HepG2 (cell line): ENCODE data around the gene HAGH. TPM values are rescaled to one million over a fixed set of nuclear protein-coding genes. Genes with fewer than 3 reads are reported as not detected.

ENCODE experiments used
- BRCA1 ChIP-seq: sonication (generic); formaldehyde crosslinking; IDR thresholded peaks from 2 replicates; pipeline ENCODE4 v1.4.0; 2020; ENCODE audit warnings: missing genetic modification reagents
- CHD2 ChIP-seq: IDR thresholded peaks from 2 replicates; pipeline ENCODE4 v1.6.1; 2011; ENCODE audit warnings: low read depth, low read length, improper control_type of control experiment
- ETV6 ChIP-seq: sonication (generic); formaldehyde crosslinking; conservative IDR thresholded peaks from 2 replicates; pipeline ENCODE4 v1.4.0; 2020; ENCODE audit warnings: missing genetic modification reagents
- HNF4A ChIP-seq: sonication (generic); formaldehyde crosslinking; IDR thresholded peaks from 2 replicates; pipeline ENCODE4 v1.4.0; 2020; ENCODE audit warnings: missing genetic modification reagents
- HNRNPUL1 ChIP-seq: fragments of 200-400 bp; formaldehyde crosslinking; IDR thresholded peaks from 2 replicates; pipeline ENCODE4 v1.6.1; 2017; ENCODE audit warnings: low read depth, mild to moderate bottlenecking, low read length, moderate library complexity
- KDM4B ChIP-seq: sonication (generic); formaldehyde crosslinking; IDR thresholded peaks from 2 replicates; pipeline ENCODE4 v1.4.0; 2020; ENCODE audit warnings: missing genetic modification reagents
- MED1 ChIP-seq: sonication (generic); formaldehyde crosslinking; IDR thresholded peaks from 2 replicates; pipeline ENCODE4 v1.4.0; 2020; ENCODE audit warnings: missing genetic modification reagents
- NCOA2 ChIP-seq: sonication (generic); formaldehyde crosslinking; IDR thresholded peaks from 2 replicates; pipeline ENCODE4 v1.8.0; 2022; ENCODE audit warnings: inconsistent platforms
- NR2F6 ChIP-seq, 2 experiments: IDR thresholded peaks; 2 replicates each; pipeline ENCODE4 v1.6.1; 2016; ENCODE audit warnings: antibody characterized with exemption in 1 of 2, mild to moderate bottlenecking in 1 of 2
- RORA ChIP-seq: sonication (generic); formaldehyde crosslinking; IDR thresholded peaks from 2 replicates; pipeline ENCODE4 v1.5.0; 2020; ENCODE audit warnings: mild to moderate bottlenecking, missing genetic modification reagents, moderate library complexity
- SAP130 ChIP-seq: IDR thresholded peaks from 2 replicates; pipeline ENCODE4 v1.6.1; 2016; ENCODE audit warnings: low read depth
- STAT5B ChIP-seq: sonication (generic); formaldehyde crosslinking; IDR thresholded peaks from 2 replicates; pipeline ENCODE4 v1.4.0; 2020; ENCODE audit warnings: missing genetic modification reagents
- TEAD3 ChIP-seq: optimal IDR thresholded peaks from 2 replicates; pipeline ENCODE3; 2016; ENCODE audit warnings: borderline replicate concordance
- XRCC5 ChIP-seq: fragments of 200-400 bp; formaldehyde crosslinking; optimal IDR thresholded peaks from 2 replicates; pipeline ENCODE3; 2017; ENCODE audit warnings: mild to moderate bottlenecking, low read length
- YEATS4 ChIP-seq: sonication (generic); formaldehyde crosslinking; IDR thresholded peaks from 2 replicates; pipeline ENCODE4 v1.4.0; 2020; ENCODE audit warnings: missing genetic modification reagents, borderline replicate concordance
- ZFP1 ChIP-seq: IDR thresholded peaks from 2 replicates; pipeline ENCODE4 v1.6.1; 2016
- ZNF232 ChIP-seq: sonication (generic); formaldehyde crosslinking; IDR thresholded peaks from 2 replicates; pipeline ENCODE4 v1.4.0; 2020; ENCODE audit warnings: missing genetic modification reagents, borderline replicate concordance
- ZNF296 ChIP-seq: sonication (generic); formaldehyde crosslinking; conservative IDR thresholded peaks from 2 replicates; pipeline ENCODE4 v1.5.0; 2020; ENCODE audit warnings: mild to moderate bottlenecking, missing genetic modification reagents
- ZNF530 ChIP-seq: sonication (generic); formaldehyde crosslinking; IDR thresholded peaks from 2 replicates; pipeline ENCODE4 v1.5.0; 2020; ENCODE audit warnings: low read depth, mild to moderate bottlenecking, missing genetic modification reagents
- ZNF652 ChIP-seq: IDR thresholded peaks from 2 replicates; pipeline ENCODE4 v1.6.1; 2016; ENCODE audit warnings: low read depth, borderline replicate concordance
- ZSCAN21 ChIP-seq: sonication (generic); formaldehyde crosslinking; IDR thresholded peaks from 2 replicates; pipeline ENCODE4 v1.8.0; 2022; ENCODE audit warnings: mild to moderate bottlenecking, missing genetic modification reagents, moderate library complexity, borderline replicate concordance
- ZSCAN29 ChIP-seq: sonication (generic); formaldehyde crosslinking; conservative IDR thresholded peaks from 2 replicates; pipeline ENCODE4 v1.4.0; 2020; ENCODE audit warnings: mild to moderate bottlenecking, missing genetic modification reagents
- polyA plus RNA-seq, 8 experiments: library from polyadenylated mRNA; depleted of rRNA in 3 of 8; stranded (reverse) in 7 of 8; unstranded in 1 of 8; fragments of >200 nt; fragmentation: Illumina TruSeq in 4 of 8; extraction: Trizol in 4 of 8; gene quantifications; 2 replicates each; pipeline versions ENCODE4 v1.2.1 to v1.2.3, GENCODE V29; 2011 to 2016; ENCODE audit warnings: low read depth in 4 of 8, missing spikeins in 1 of 8, mixed read lengths in 1 of 8; ENCODE audit not compliant: insufficient read depth in 1 of 8
- total RNA-seq, 5 experiments: library from RNA; depleted of rRNA; stranded (reverse); fragments of >200 nt; fragmentation: Illumina TruSeq; extraction: Trizol; gene quantifications; 2 replicates each; pipeline ENCODE4 v1.2.3, GENCODE V29; 2016; ENCODE audit warnings: low read depth in 1 of 5
- TF ChIP-seq, protein P1 (sequence below): sonication (generic); formaldehyde crosslinking; IDR thresholded peaks from 2 replicates; pipeline ENCODE4 v1.4.0; 2020; ENCODE audit warnings: missing genetic modification reagents
- TF ChIP-seq, protein P2 (sequence below): sonication (generic); formaldehyde crosslinking; IDR thresholded peaks from 2 replicates; pipeline ENCODE4 v1.5.0; 2020; ENCODE audit warnings: missing genetic modification reagents, mild to moderate bottlenecking, borderline replicate concordance
- TF ChIP-seq, protein P3 (sequence below): sonication (generic); formaldehyde crosslinking; conservative IDR thresholded peaks from 2 replicates; pipeline ENCODE4 v1.4.0; 2020; ENCODE audit warnings: missing genetic modification reagents

The HAGH gene
- total and polyA plus RNA-seq, 2 of the 13 experiments (the other 11 are each of a cell fraction or from before 2014, with no cell fraction given), result 70.4 to 95.4 TPM

DNA sequence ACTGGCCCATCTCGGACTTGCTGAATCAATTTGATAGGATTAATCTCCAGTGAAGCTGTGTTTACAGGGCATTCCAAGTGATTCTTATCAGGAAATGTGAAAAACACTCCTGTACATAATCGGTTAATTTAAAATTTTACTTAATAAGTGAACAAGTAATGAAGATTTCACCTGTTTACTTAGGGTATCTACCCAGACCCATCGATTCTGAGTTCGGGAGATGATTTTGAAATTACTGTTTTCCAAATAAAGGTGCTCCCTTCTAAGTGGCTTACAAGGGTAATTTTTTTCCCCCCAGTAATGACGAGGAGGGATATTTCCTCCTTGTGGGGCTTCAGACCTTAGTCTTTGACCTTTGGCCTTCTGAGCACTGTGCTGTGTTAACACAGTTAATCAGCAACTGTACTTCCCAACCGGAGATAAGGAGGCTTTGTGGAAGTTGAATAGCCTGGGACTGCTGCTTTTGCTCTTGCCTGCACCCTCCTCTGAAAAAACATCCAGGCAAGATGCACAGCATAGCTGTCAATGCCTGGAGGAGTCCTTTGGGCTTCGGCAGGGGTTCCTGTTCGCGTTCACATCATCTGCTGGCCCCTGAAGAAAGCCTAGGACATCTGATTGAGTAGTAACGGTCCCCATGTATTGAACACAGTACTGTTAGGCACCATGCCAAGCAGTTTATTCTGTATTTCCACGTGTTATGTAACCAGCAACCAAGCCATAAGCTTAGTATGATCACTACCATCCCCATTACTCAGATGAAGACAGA lies 2.2 kb upstream of the HAGH start (continued):
- no peak for TF ChIP-seq ZSCAN29
- TF ChIP-seq, protein P1, sequence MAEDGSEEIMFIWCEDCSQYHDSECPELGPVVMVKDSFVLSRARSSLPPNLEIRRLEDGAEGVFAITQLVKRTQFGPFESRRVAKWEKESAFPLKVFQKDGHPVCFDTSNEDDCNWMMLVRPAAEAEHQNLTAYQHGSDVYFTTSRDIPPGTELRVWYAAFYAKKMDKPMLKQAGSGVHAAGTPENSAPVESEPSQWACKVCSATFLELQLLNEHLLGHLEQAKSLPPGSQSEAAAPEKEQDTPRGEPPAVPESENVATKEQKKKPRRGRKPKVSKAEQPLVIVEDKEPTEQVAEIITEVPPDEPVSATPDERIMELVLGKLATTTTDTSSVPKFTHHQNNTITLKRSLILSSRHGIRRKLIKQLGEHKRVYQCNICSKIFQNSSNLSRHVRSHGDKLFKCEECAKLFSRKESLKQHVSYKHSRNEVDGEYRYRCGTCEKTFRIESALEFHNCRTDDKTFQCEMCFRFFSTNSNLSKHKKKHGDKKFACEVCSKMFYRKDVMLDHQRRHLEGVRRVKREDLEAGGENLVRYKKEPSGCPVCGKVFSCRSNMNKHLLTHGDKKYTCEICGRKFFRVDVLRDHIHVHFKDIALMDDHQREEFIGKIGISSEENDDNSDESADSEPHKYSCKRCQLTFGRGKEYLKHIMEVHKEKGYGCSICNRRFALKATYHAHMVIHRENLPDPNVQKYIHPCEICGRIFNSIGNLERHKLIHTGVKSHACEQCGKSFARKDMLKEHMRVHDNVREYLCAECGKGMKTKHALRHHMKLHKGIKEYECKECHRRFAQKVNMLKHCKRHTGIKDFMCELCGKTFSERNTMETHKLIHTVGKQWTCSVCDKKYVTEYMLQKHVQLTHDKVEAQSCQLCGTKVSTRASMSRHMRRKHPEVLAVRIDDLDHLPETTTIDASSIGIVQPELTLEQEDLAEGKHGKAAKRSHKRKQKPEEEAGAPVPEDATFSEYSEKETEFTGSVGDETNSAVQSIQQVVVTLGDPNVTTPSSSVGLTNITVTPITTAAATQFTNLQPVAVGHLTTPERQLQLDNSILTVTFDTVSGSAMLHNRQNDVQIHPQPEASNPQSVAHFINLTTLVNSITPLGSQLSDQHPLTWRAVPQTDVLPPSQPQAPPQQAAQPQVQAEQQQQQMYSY, result no peak
- TF ChIP-seq SAP130 (CRISPR knock-in tag), result peak; percentile 94
- TF ChIP-seq ZNF296, result no peak
- TF ChIP-seq ZNF652, result peak; percentile 78
- peak; percentile 97 for TF ChIP-seq HNF4A (CRISPR knock-in tag)
- peak; percentile 43 for TF ChIP-seq ZSCAN21 (CRISPR knock-in tag)
- TF ChIP-seq NCOA2, result peak; percentile 77
- no peak for TF ChIP-seq ZNF530
- TF ChIP-seq, protein P2, sequence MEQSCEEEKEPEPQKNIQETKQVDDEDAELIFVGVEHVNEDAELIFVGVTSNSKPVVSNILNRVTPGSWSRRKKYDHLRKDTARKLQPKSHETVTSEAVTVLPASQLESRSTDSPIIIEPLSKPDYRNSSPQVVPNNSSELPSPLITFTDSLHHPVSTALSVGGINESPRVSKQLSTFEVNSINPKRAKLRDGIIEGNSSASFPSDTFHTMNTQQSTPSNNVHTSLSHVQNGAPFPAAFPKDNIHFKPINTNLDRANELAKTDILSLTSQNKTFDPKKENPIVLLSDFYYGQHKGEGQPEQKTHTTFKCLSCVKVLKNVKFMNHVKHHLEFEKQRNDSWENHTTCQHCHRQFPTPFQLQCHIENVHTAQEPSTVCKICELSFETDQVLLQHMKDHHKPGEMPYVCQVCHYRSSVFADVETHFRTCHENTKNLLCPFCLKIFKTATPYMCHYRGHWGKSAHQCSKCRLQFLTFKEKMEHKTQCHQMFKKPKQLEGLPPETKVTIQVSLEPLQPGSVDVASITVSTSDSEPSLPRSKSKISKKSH (CRISPR knock-in tag), result no peak
- TF ChIP-seq YEATS4 (CRISPR knock-in tag), result peak; percentile 53; the same call in 1 of the 2 replicates
- TF ChIP-seq KDM4B (CRISPR knock-in tag), result no peak
- TF ChIP-seq, protein P3, sequence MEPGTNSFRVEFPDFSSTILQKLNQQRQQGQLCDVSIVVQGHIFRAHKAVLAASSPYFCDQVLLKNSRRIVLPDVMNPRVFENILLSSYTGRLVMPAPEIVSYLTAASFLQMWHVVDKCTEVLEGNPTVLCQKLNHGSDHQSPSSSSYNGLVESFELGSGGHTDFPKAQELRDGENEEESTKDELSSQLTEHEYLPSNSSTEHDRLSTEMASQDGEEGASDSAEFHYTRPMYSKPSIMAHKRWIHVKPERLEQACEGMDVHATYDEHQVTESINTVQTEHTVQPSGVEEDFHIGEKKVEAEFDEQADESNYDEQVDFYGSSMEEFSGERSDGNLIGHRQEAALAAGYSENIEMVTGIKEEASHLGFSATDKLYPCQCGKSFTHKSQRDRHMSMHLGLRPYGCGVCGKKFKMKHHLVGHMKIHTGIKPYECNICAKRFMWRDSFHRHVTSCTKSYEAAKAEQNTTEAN (CRISPR knock-in tag), result 0 out of 2 replicates have a peak, but pooled peaks have one; percentile 46
- no peak for TF ChIP-seq CHD2
- no peak for TF ChIP-seq ZNF232 (CRISPR knock-in tag)
- TF ChIP-seq RORA (CRISPR knock-in tag), result no peak
- TF ChIP-seq BRCA1 (CRISPR knock-in tag), result no peak
- TF ChIP-seq NR2F6 (IDR thresholded peaks at IDR 0.05), result peak; percentile 97
- TF ChIP-seq NR2F6 (CRISPR knock-in tag; IDR thresholded peaks at IDR 0.05), result peak; percentile 98
- TF ChIP-seq STAT5B (CRISPR knock-in tag), result no peak
- TF ChIP-seq HNRNPUL1, result no peak
- peak; percentile 43 for TF ChIP-seq XRCC5
- no peak for TF ChIP-seq ETV6 (CRISPR knock-in tag)
- no peak for TF ChIP-seq ZFP1 (CRISPR knock-in tag)
- peak; percentile 13 for TF ChIP-seq TEAD3
- peak; percentile 84 for TF ChIP-seq MED1
